ENCODE data around the gene TULP4. TPM values are rescaled to one million over a fixed set of nuclear protein-coding genes. Genes with fewer than 3 reads are reported as not detected.

TULP4 gene
- total RNA-seq, 1 experiment from 2014 or later, result 64.6 TPM

- no peak overlapping the region for H3K4me2 ChIP-seq (ENCODE audit: insufficient read depth, insufficient read length, low read length)
- H2BK20ac ChIP-seq (ENCODE audit: low read depth, low read length, poor library complexity, severe bottlenecking), result no peak overlapping the region
- H4K91ac ChIP-seq (ENCODE audit: insufficient read length, low read depth, low read length), result no peak overlapping the region
- Mint-ChIP-seq H3K27me3 (ENCODE audit: low read depth) (no peaks in the 10 kb centered on the region), H3K36me3 (ENCODE audit: insufficient read depth in 1 of 3, low read depth in 3 of 3) (no peaks in the 10 kb centered on the region; a peak in 1 of 7 replicates), H3K4me3 (no peak overlapping the region), H3K4me1 (peaks cover 16 to 24% of the 10 kb centered on the region in 2 experiments), H3K27ac (no peak overlapping the region), H3K9me3 (peaks cover 0 to 8% of the 10 kb centered on the region in 2 experiments; a peak in 4 of 5 replicates)
- H3K4ac ChIP-seq (ENCODE audit: low read depth, low read length), result no peak overlapping the region
- no peak overlapping the region for H4K5ac ChIP-seq (ENCODE audit: insufficient read length, low read depth, low read length)
- H3K4me1 ChIP-seq (ENCODE audit: insufficient read depth, low read length), result no peaks in the 10 kb centered on the region
- no CpG with 5 or more reads among the region's 2 CpGs for WGBS (ENCODE audit: extremely low coverage, insufficient read length, low lambda C conversion rate)
- H3K23me2 ChIP-seq (ENCODE audit: insufficient read length, low read depth, low read length, poor library complexity, severe bottlenecking), result no peaks in the 10 kb centered on the region
- H3K23ac ChIP-seq (ENCODE audit: insufficient read length, low read depth, low read length), result peak overlapping the region; percentile 80
- H3K27me3 ChIP-seq (ENCODE audit: insufficient read depth, low read length), result no peaks in the 10 kb centered on the region
- no peaks in the 10 kb centered on the region for H4K20me1 ChIP-seq (ENCODE audit: control insufficient read depth, insufficient read depth, insufficient read length)
- no peak overlapping the region for H3K14ac ChIP-seq (ENCODE audit: insufficient read depth, low read length)
- H2AFZ ChIP-seq (ENCODE audit: low read length), result no peak overlapping the region
- H3K9ac ChIP-seq (ENCODE audit: extremely low read depth, insufficient read length, low read length), result no peak overlapping the region
- H3K79me2 ChIP-seq (ENCODE audit: insufficient read depth, low read length), result no peaks in the 10 kb centered on the region
- no peak overlapping the region for H3T11ph ChIP-seq (ENCODE audit: low read length)
- no peak overlapping the region for H2BK5ac ChIP-seq (ENCODE audit: insufficient read length, low read length)
- no peak overlapping the region for H2BK120ac ChIP-seq (ENCODE audit: low read depth, low read length, poor library complexity, severe bottlenecking)
- no peak overlapping the region for H2BK12ac ChIP-seq (ENCODE audit: insufficient read length, low read depth, low read length)
- no peak overlapping the region for H3K56ac ChIP-seq (ENCODE audit: insufficient read length, low read depth, low read length)
- H4K8ac ChIP-seq (replicated peaks; ENCODE audit: insufficient read length, low read depth, low read length), result no peak overlapping the region
- DNase-seq, result no peak
- no peak overlapping the region for H2BK15ac ChIP-seq (ENCODE audit: low read depth, low read length)
- H3K27ac ChIP-seq (ENCODE audit: insufficient read length, low read depth, low read length), result no peak overlapping the region
- no peaks in the 10 kb centered on the region for H3K79me1 ChIP-seq (ENCODE audit: insufficient read depth, low read depth, low read length, poor library complexity, severe bottlenecking)
- no peak overlapping the region for H3K18ac ChIP-seq (ENCODE audit: insufficient read length, low read depth, low read length)
- no peak overlapping the region for H2AK5ac ChIP-seq (ENCODE audit: insufficient read length, low read length)
- TF ChIP-seq, protein P1, sequence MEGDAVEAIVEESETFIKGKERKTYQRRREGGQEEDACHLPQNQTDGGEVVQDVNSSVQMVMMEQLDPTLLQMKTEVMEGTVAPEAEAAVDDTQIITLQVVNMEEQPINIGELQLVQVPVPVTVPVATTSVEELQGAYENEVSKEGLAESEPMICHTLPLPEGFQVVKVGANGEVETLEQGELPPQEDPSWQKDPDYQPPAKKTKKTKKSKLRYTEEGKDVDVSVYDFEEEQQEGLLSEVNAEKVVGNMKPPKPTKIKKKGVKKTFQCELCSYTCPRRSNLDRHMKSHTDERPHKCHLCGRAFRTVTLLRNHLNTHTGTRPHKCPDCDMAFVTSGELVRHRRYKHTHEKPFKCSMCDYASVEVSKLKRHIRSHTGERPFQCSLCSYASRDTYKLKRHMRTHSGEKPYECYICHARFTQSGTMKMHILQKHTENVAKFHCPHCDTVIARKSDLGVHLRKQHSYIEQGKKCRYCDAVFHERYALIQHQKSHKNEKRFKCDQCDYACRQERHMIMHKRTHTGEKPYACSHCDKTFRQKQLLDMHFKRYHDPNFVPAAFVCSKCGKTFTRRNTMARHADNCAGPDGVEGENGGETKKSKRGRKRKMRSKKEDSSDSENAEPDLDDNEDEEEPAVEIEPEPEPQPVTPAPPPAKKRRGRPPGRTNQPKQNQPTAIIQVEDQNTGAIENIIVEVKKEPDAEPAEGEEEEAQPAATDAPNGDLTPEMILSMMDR (conservative IDR thresholded peaks at IDR 0.05), result no peak
- no peaks in the 10 kb centered on the region for H3K9me3 ChIP-seq (ENCODE audit: control insufficient read depth, low read depth, low read length)
Measured at GRCh38 chr6:158381214-158381613, 68.9 kb downstream of the TULP4 start.

Measured in H9 (cell line).